ENCODE results near the gene RHBDL3.
A peak's percentile ranks its signal among the peaks of the same experiment; 100 is the strongest.

Gene RHBDL3

DNA sequence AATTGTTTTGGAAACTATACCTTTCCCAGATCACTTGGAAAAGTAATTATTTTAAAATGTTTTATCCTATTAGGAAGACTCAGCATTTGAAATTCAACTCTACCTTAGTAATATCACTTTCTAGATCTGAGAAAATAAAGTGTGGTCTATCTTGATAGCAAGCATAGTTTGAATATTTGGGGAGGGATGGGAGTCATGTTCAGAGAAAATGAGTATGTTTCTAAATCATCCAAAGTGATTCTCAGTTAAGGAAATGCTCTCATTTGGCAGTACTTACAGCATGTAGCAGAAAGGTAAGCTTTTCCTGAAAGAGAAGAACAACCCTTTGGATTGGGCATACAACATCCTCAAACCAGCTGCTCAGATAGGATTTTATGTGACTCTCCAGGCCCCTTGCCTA, 69.4 kb downstream of the RHBDL3 start:
- peak; percentile 36 for DNase-seq (ENCODE audit: low read depth)
- TF ChIP-seq, protein P1, sequence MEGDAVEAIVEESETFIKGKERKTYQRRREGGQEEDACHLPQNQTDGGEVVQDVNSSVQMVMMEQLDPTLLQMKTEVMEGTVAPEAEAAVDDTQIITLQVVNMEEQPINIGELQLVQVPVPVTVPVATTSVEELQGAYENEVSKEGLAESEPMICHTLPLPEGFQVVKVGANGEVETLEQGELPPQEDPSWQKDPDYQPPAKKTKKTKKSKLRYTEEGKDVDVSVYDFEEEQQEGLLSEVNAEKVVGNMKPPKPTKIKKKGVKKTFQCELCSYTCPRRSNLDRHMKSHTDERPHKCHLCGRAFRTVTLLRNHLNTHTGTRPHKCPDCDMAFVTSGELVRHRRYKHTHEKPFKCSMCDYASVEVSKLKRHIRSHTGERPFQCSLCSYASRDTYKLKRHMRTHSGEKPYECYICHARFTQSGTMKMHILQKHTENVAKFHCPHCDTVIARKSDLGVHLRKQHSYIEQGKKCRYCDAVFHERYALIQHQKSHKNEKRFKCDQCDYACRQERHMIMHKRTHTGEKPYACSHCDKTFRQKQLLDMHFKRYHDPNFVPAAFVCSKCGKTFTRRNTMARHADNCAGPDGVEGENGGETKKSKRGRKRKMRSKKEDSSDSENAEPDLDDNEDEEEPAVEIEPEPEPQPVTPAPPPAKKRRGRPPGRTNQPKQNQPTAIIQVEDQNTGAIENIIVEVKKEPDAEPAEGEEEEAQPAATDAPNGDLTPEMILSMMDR (conservative IDR thresholded peaks at IDR 0.05; ENCODE audit: low read length), result no peak
- no peak overlapping the region for H3K4me3 ChIP-seq (ENCODE audit: low read length)

DNA sequence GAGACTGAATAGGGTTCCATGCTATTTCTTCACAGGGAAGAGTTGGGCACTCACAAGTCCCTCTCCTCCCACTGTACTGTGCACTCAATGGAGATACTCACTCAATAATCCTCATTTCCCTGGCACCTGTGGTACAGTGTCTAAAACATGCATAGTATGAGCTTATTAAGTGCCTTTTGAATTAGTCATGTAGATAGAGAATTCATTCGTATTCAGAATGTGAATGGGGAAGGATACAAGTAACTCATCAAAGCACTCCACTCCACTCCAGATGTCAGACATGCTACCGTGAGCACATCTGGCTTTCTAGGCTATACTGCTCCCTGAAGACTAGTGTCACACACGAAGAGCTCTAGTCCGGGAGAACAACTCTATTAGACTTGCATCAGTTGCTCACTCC, 70.1 kb downstream of the RHBDL3 start:
- H3K4me3 ChIP-seq (ENCODE audit: low read length), result no peak overlapping the region
- TF ChIP-seq, protein P1 (conservative IDR thresholded peaks at IDR 0.05; ENCODE audit: low read length), result no peak
- DNase-seq (ENCODE audit: low read depth), result peak; percentile 97

GRCh38 chr17:32341141-32341856, 75.7 kb downstream of the RHBDL3 start:
- TF ChIP-seq, protein P1 (conservative IDR thresholded peaks at IDR 0.05; ENCODE audit: low read length), result peak; percentile 32
- no peak for DNase-seq (ENCODE audit: low read depth)
- peak overlapping the region; percentile 71 for H3K4me3 ChIP-seq (ENCODE audit: low read length)

DNA sequence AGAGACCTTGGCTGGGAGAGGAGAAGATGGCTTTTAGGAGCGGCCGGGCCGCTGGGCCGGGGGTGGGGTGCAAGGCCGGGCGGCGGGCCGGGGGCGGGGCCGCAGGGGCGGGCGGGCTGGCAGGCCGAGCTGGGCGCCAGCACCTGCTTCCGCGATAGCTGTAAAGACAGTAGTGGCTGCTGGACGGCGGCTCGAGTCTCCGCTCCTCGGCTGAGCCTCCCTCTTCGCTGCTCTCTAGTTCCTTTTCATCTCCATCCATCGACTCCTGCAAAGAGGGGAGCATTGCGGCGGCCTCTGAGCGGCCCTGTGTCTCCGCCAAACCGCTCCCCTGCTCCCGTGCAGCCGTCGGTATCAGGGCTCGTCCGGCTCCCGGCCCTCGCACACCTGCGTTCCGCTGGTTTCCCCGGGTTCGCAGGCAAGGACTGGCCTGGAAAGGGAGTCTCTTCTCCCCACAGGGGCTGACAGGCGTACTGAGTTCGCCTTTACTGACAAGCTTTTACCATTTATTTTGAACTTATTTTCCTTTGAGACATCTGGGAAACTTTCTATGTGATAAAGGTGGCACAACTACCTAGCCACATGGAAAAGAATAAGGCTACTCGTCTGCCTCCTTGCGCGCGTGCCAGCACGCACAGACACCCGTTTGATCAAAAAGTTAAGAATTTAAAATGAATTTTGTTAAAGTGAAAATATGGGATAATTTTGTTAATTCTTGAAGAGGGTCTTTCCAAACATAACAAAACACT, 76.4 kb downstream of the RHBDL3 start, which contains the start of gene C17orf75:
Gene C17orf75, minus strand, starts transcription at position 317 of the 746 bp plus-strand sequence. Its CDS starts 34 bp downstream, at position 283.
- TF ChIP-seq, protein P1 (conservative IDR thresholded peaks at IDR 0.05; ENCODE audit: low read length), result no peak
- DNase-seq (ENCODE audit: low read depth), result peak; percentile 75
- peak within 1 kb of the TSS; percentile 71 for H3K4me3 ChIP-seq (ENCODE audit: low read length)

GRCh38 chr17:32342603-32343325, 77.1 kb downstream of the RHBDL3 start:
- peak overlapping the region; percentile 71 for H3K4me3 ChIP-seq (ENCODE audit: low read length)
- no peak for DNase-seq (ENCODE audit: low read depth)
- TF ChIP-seq, protein P1 (conservative IDR thresholded peaks at IDR 0.05; ENCODE audit: low read length), result no peak

GRCh38 chr17:32345951-32346600, 80.4 kb downstream of the RHBDL3 start:
- no peak for DNase-seq (ENCODE audit: low read depth)
- TF ChIP-seq, protein P1 (conservative IDR thresholded peaks at IDR 0.05; ENCODE audit: low read length), result no peak
- H3K4me3 ChIP-seq (ENCODE audit: low read length), result no peak overlapping the region

Measured in AG10803 (cell line).